PC-3 (cell line): ENCODE measurements around the gene FAM25C.
"Not testable (repeated sequence)": the region's sequence is repeated elsewhere in the genome, so short reads cannot be mapped to it uniquely, and the experiment has no call there.

Experiments
- CTCF ChIP-seq: fragments of 300-600 bp; sonication (generic); conservative IDR thresholded peaks from 2 replicates; pipeline ENCODE4 v1.5.1; 2017; ENCODE audit warnings: antibody characterized with exemption, low read depth, mild to moderate bottlenecking, low read length
- EZH2 ChIP-seq: fragments of 300-600 bp; sonication (generic); IDR thresholded peaks from one replicate; pipeline ENCODE4 v1.6.1; 2017; ENCODE audit warnings: antibody characterized with exemption, mild to moderate bottlenecking, low read length; ENCODE audit not compliant: unreplicated experiment
- EZH2phosphoT487 ChIP-seq: fragments of 300-600 bp; sonication (generic); IDR thresholded peaks from 2 replicates; pipeline ENCODE4 v1.6.1; 2018; ENCODE audit warnings: mild to moderate bottlenecking, antibody characterized with exemption, low read length, borderline replicate concordance

- not testable (repeated sequence) for TF ChIP-seq CTCF, EZH2, EZH2phosphoT487
Measured at GRCh38 chr10:47999691-48000090, at the start of gene FAM25C.
